Endothelial cell of umbilical vein (primary cell): Measurements from ENCODE around the gene C11orf58. TPM values are rescaled to one million over a fixed set of nuclear protein-coding genes. Genes with fewer than 3 reads are reported as not detected.

Experiments
- BruUV-seq: library from RNA; stranded (reverse); fragments of 400-500 nt; replicated peaks from 2 replicates; lab custom pipeline; 2021; lab: Mats Ljungman, UMichigan
- CTCF ChIA-PET: fragments of 300-600, 350-600 bp; sonication (Branson Sonifier 250); formaldehyde crosslinking; loops from one replicate; lab custom pipeline; 2021; ENCODE audit warnings: antibody characterized with exemption, inconsistent platforms; lab: Charles Lee
- POLR2A ChIA-PET: fragments of 300-600, 350-600 bp; sonication (Branson Sonifier 250); formaldehyde crosslinking; loops from one replicate; lab custom pipeline; 2021; ENCODE audit warnings: antibody characterized with exemption, inconsistent platforms; lab: Charles Lee
- DNase-seq: peaks from one replicate; pipeline ENCODE4 v3.0.0-alpha.2; 2011; ENCODE audit warnings: low read depth, low spot score
- FAIRE-seq: peaks from 2 replicates; lab custom pipeline; 2011; peaks lifted over from hg19 to GRCh38; lab: Jason Lieb, UNC
- H2AFZ ChIP-seq: 2 replicates; pipeline ENCODE4 v1.6.0; 2012; ENCODE audit warnings: low read depth, low read length, control low read depth, inconsistent platforms
- H3K27ac ChIP-seq: 2 replicates; pipeline ENCODE4 v1.5.1; 2011; ENCODE audit warnings: low read depth, mild to moderate bottlenecking, control low read depth, low read length, moderate library complexity; ENCODE audit not compliant: insufficient read depth
- H3K27me3 ChIP-seq, 2 experiments: 2 replicates each; pipeline versions ENCODE4 v1.6.0 to v1.6.1; 2011; ENCODE audit warnings: low read length in 2 of 2, mixed read lengths in 1 of 2; ENCODE audit not compliant: control insufficient read depth in 2 of 2, insufficient read depth in 2 of 2
- H3K36me3 ChIP-seq, 2 experiments: 2 replicates in 1 of 2; 3 replicates in 1 of 2; pipeline ENCODE4 v1.5.1; 2011; ENCODE audit warnings: low read length in 2 of 2, mild to moderate bottlenecking in 1 of 2, moderate library complexity in 1 of 2; ENCODE audit not compliant: control insufficient read depth in 2 of 2, insufficient read depth in 2 of 2; ENCODE audit errors: extremely low read depth in 1 of 2
- H3K4me1 ChIP-seq: 3 replicates; pipeline ENCODE4 v1.5.1; 2011; ENCODE audit warnings: mild to moderate bottlenecking, low read length; ENCODE audit not compliant: control insufficient read depth, insufficient read depth; ENCODE audit errors: extremely low read depth
- H3K4me2 ChIP-seq: 2 replicates; pipeline ENCODE4 v1.6.1; 2011; ENCODE audit warnings: low read length, control low read depth, mixed read lengths; ENCODE audit not compliant: insufficient read depth
- H3K4me3 ChIP-seq, 3 experiments: fragments of 200-600 bp in 1 of 3; sonication (generic), shearing (Covaris generic) in 1 of 3; replicated peaks in 1 of 3; 2 replicates each; pipeline ENCODE4 v1.5.1; 2011 to 2016; ENCODE audit warnings: control low read depth in 3 of 3, low read length in 3 of 3, mild to moderate bottlenecking in 2 of 3, inconsistent platforms in 1 of 3, low read depth in 1 of 3, moderate library complexity in 1 of 3; ENCODE audit not compliant: insufficient read depth in 1 of 3
- H3K79me2 ChIP-seq: 2 replicates; pipeline ENCODE4 v1.6.0; 2012; ENCODE audit warnings: low read length, inconsistent platforms; ENCODE audit not compliant: control insufficient read depth, insufficient read depth
- H3K9ac ChIP-seq: replicated peaks from 2 replicates; pipeline ENCODE3; 2011; ENCODE audit warnings: low read length, control low read depth; ENCODE audit not compliant: insufficient read depth; ENCODE audit errors: extremely low read depth
- H3K9me1 ChIP-seq: replicated peaks from 3 replicates; pipeline ENCODE4 v1.6.0; 2011; ENCODE audit warnings: mild to moderate bottlenecking, low read length; ENCODE audit not compliant: control insufficient read depth, insufficient read depth; ENCODE audit errors: extremely low read depth
- H3K9me3 ChIP-seq: replicated peaks from 2 replicates; pipeline ENCODE4 v1.5.1; 2012; ENCODE audit warnings: low read length, inconsistent platforms; ENCODE audit not compliant: control insufficient read depth, insufficient read depth
- H4K20me1 ChIP-seq: replicated peaks from 2 replicates; pipeline ENCODE3; 2011; ENCODE audit warnings: mild to moderate bottlenecking, low read length; ENCODE audit not compliant: control insufficient read depth, insufficient read depth; ENCODE audit errors: extremely low read depth
- EZH2 ChIP-seq: IDR thresholded peaks from 2 replicates; pipeline ENCODE4 v1.6.1; 2012; ENCODE audit warnings: borderline replicate concordance, low read depth, mild to moderate bottlenecking, moderate library complexity, low read length, inconsistent platforms; ENCODE audit not compliant: severe bottlenecking
- FOS ChIP-seq: IDR thresholded peaks from 2 replicates; pipeline ENCODE4 v1.6.1; 2011; ENCODE audit warnings: mild to moderate bottlenecking, low read length, moderate library complexity, borderline replicate concordance; ENCODE audit not compliant: insufficient read depth
- GATA2 ChIP-seq: IDR thresholded peaks from 2 replicates; pipeline ENCODE4 v1.7.0; 2011; ENCODE audit warnings: low read depth, mild to moderate bottlenecking, moderate library complexity, mixed read lengths, low read length; ENCODE audit not compliant: insufficient read length, insufficient read depth
- JUN ChIP-seq: IDR thresholded peaks from 2 replicates; pipeline ENCODE4 v1.6.1; 2011; ENCODE audit warnings: borderline replicate concordance, low read depth; ENCODE audit not compliant: insufficient read length, insufficient read depth
- MYC ChIP-seq: IDR thresholded peaks from one replicate; pipeline ENCODE4 v1.6.1; 2011; ENCODE audit warnings: mild to moderate bottlenecking, low read depth, low read length
- POLR2A ChIP-seq: IDR thresholded peaks from 2 replicates; pipeline ENCODE4 v1.6.1; 2012; ENCODE audit warnings: low read depth, mild to moderate bottlenecking, control low read depth, low read length
- POLR2AphosphoS5 ChIP-seq: IDR thresholded peaks from 2 replicates; pipeline ENCODE4 v1.6.1; 2012; ENCODE audit warnings: low read depth, mild to moderate bottlenecking, control low read depth, low read length, moderate library complexity; ENCODE audit not compliant: insufficient read depth
- dilution Hi-C: fragments of 300-500 bp; cut with MboI; formaldehyde crosslinking; loops from one replicate; pipeline ENCODE4 v1.15.0; 2019; ENCODE audit warnings: low sequenced_read_pairs; ENCODE audit not compliant: extremely low pct_ligation_motif_present
- intact Hi-C: fragments of 100-400 bp; cut with micrococcal nuclease; formaldehyde crosslinking; loops from one replicate; pipeline ENCODE4 v1.10.0; 2022
- polyA plus RNA-seq, 4 experiments: library from polyadenylated mRNA; depleted of rRNA in 3 of 4; stranded (reverse) in 3 of 4; unstranded in 1 of 4; fragments of >200 nt; gene quantifications; 2 replicates each; pipeline versions ENCODE4 v1.2.1 to v1.2.3, GENCODE V29; 2011 to 2012; ENCODE audit warnings: missing spikeins in 1 of 4
- total RNA-seq: library from RNA; stranded (reverse); gene quantifications from 2 replicates; pipeline ENCODE4 v1.2.3, GENCODE V29; 2021
- TF ChIP-seq, protein P1 (sequence below), 2 donors: IDR thresholded peaks; 1 replicate in 1 of 2; 2 replicates in 1 of 2; pipeline ENCODE4 v1.5.1; 2011; ENCODE audit warnings: low read length in 2 of 2, mild to moderate bottlenecking in 2 of 2, moderate library complexity in 2 of 2, control low read depth in 1 of 2, inconsistent platforms in 1 of 2, low read depth in 1 of 2; ENCODE audit not compliant: insufficient read depth in 1 of 2; ENCODE audit errors: extremely low read depth in 1 of 2
- TF ChIP-seq, protein P2 (sequence below): IDR thresholded peaks from 2 replicates; pipeline ENCODE4 v1.6.1; 2011; ENCODE audit not compliant: insufficient read depth, insufficient read length

The C11orf58 gene
- total and polyA plus RNA-seq, 2 donors (not counting 3 experiments of a cell fraction or from before 2014, with no cell fraction given): 88.4 to 150 TPM

DNA sequence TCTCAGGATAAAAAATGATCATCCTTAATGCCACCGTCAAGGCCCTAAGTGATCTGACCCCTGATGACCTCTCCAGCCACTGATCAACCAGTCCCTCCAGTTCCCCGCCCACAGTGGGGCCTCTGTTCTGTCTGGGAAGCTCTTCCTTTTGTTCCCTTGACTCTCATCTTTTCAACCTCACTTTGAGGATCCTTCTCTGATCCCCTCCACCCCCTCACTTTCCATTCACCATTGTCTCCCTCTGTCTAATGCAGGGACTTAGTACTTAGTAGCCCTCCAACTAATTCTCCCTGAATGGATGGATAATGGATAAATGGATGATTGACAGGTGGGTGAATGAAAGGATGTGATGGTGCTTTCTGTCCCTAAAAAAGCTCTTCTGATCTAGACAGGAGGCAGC lies 45.6 kb downstream of the C11orf58 start:
- Histone ChIP-seq H3K9me3 (no peaks in the 10 kb centered on the region), H3K9ac (no peak overlapping the region), H3K27ac (no peak overlapping the region), H3K4me2 (no peak overlapping the region), H3K4me3 (no peak overlapping the region), H4K20me1 (no peaks in the 10 kb centered on the region), H3K27me3 (no peaks in the 10 kb centered on the region), H2AFZ (no peak overlapping the region), H3K9me1 (no peaks in the 10 kb centered on the region), H3K4me1 (peaks cover 43% of the 10 kb centered on the region), H3K79me2 (no peaks in the 10 kb centered on the region), H3K36me3 (no peaks in the 10 kb centered on the region)
- FAIRE-seq (no peak), DNase-seq (no peak)
- POLR2A ChIA-PET: no interaction called here
- TF ChIP-seq, protein P1, sequence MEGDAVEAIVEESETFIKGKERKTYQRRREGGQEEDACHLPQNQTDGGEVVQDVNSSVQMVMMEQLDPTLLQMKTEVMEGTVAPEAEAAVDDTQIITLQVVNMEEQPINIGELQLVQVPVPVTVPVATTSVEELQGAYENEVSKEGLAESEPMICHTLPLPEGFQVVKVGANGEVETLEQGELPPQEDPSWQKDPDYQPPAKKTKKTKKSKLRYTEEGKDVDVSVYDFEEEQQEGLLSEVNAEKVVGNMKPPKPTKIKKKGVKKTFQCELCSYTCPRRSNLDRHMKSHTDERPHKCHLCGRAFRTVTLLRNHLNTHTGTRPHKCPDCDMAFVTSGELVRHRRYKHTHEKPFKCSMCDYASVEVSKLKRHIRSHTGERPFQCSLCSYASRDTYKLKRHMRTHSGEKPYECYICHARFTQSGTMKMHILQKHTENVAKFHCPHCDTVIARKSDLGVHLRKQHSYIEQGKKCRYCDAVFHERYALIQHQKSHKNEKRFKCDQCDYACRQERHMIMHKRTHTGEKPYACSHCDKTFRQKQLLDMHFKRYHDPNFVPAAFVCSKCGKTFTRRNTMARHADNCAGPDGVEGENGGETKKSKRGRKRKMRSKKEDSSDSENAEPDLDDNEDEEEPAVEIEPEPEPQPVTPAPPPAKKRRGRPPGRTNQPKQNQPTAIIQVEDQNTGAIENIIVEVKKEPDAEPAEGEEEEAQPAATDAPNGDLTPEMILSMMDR (IDR thresholded peaks at IDR 0.05; ENCODE audit: extremely low read depth in 1 of 2, insufficient read depth in 1 of 2, low read depth in 1 of 2, low read length in 2 of 2): no peak
- TF ChIP-seq MYC (no peak), GATA2 (no peak), JUN (no peak), EZH2 (no peak), POLR2A (no peak), POLR2AphosphoS5 (no peak), FOS (no peak)
- TF ChIP-seq, protein P2, sequence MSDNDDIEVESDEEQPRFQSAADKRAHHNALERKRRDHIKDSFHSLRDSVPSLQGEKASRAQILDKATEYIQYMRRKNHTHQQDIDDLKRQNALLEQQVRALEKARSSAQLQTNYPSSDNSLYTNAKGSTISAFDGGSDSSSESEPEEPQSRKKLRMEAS: no peak
- intact Hi-C loops (loop anchor here (2.0 to 10.0 kb wide), 4 partner anchors 99 to 601 kb away; partner anchors contain the start of gene KCNJ11), dilution Hi-C loops (no loop called here)
- no TSS peak for BruUV-seq
- CTCF ChIA-PET: interaction anchor here (1.4 to 6.2 kb wide), 7 partner anchors 15 to 279 kb away, joined by 5 to 159 read pairs (median 7); no protein-coding TSS in a partner anchor
